Spleen (tissue), 11 donors: Measurements from ENCODE around the gene HSPD1. TPM values are rescaled to one million over a fixed set of nuclear protein-coding genes. Genes with fewer than 3 reads are reported as not detected.

Experiments
- DNase-seq: peaks from one replicate; pipeline ENCODE4 v3.0.0-alpha.2; 2020
- H3K27ac ChIP-seq, 8 donors: fragments of 200-600 bp; sonication (generic) in 7 of 8; 1 replicate in 4 of 8; 2 replicates in 4 of 8; pipeline versions ENCODE4 v1.5.0 to v1.8.0; 2016 to 2021; ENCODE audit warnings: inconsistent platforms in 4 of 8, mild to moderate bottlenecking in 4 of 8, moderate library complexity in 1 of 8
- H3K27me3 ChIP-seq, 7 donors: fragments of 200-600 bp; sonication (generic) in 6 of 7; replicated peaks in 1 of 7; 1 replicate in 4 of 7; 2 replicates in 3 of 7; pipeline versions ENCODE4 v1.5.0 to v1.8.0; 2016 to 2021; ENCODE audit warnings: inconsistent platforms in 3 of 7, mild to moderate bottlenecking in 1 of 7
- H3K36me3 ChIP-seq, 6 donors: fragments of 200-600 bp; sonication (generic) in 5 of 6; 1 replicate in 4 of 6; 2 replicates in 2 of 6; pipeline versions ENCODE4 v1.5.0 to v1.8.0; 2016 to 2021; ENCODE audit warnings: inconsistent platforms in 2 of 6
- H3K4me1 ChIP-seq, 6 donors: fragments of 200-600 bp; sonication (generic) in 5 of 6; 1 replicate in 3 of 6; 2 replicates in 3 of 6; pipeline versions ENCODE4 v1.5.0 to v1.8.0; 2016 to 2021; ENCODE audit warnings: inconsistent platforms in 3 of 6
- H3K4me3 ChIP-seq, 8 donors: fragments of 200-600 bp; sonication (generic) in 7 of 8; 1 replicate in 4 of 8; 2 replicates in 4 of 8; pipeline versions ENCODE4 v1.5.0 to v1.8.0; 2016 to 2021; ENCODE audit warnings: inconsistent platforms in 4 of 8, mild to moderate bottlenecking in 4 of 8, moderate library complexity in 2 of 8
- H3K9me3 ChIP-seq, 8 donors: fragments of 200-600 bp; sonication (generic) in 7 of 8; 1 replicate in 4 of 8; 2 replicates in 4 of 8; pipeline versions ENCODE4 v1.5.0 to v1.8.0; 2016 to 2021; ENCODE audit warnings: inconsistent platforms in 4 of 8
- POLR2A ChIP-seq, 3 donors: fragments of 450-650 bp; IDR thresholded peaks; one replicate each; pipeline ENCODE4 v1.5.1; 2017; ENCODE audit warnings: antibody characterized with exemption in 3 of 3, mild to moderate bottlenecking in 1 of 3
- POLR2AphosphoS5 ChIP-seq, 3 donors: sonication (generic); formaldehyde crosslinking; IDR thresholded peaks; one replicate each; pipeline ENCODE4 v1.5.1; 2017; ENCODE audit warnings: antibody characterized with exemption in 3 of 3
- WGBS, 5 donors: extraction: QIAGEN DNeasy Blood & Tissue Kit in 3 of 5; methylation state at CpG; one replicate each; pipeline versions ENCODE4 v1.1.5 to v1.1.7; 2013 to 2018; 5-methylcytosine and 5-hydroxymethylcytosine counted together
- intact Hi-C: fragments of 100-400 bp; cut with DNase I; formaldehyde crosslinking; loops from one replicate; pipeline ENCODE4 v1.15.0; 2023; ENCODE audit warnings: low total_unique reads
- polyA plus RNA-seq, 3 donors: library from polyadenylated mRNA; stranded (reverse); fragments of 200-250 nt; gene quantifications; one replicate each; pipeline ENCODE4 v1.2.1, GENCODE V29; 2013
- total RNA-seq, 7 donors: library from RNA; depleted of rRNA in 3 of 7; stranded (reverse); fragments of >200 nt in 3 of 7; fragmentation: NEBNext Ultra II Directional in 4 of 7; extraction: Animal tissue kit (Norgen Biotek cat#: 25700) in 4 of 7; gene quantifications; one replicate each; pipeline versions ENCODE4 v1.1.0 to v1.2.1, GENCODE V29; 2016 to 2021
- TF ChIP-seq, protein P1 (sequence below), 11 experiments: fragments of 200-600 bp in 7 of 11; fragments of 450-650 bp in 4 of 11; sonication (generic) in 4 of 11; IDR thresholded peaks in 8 of 11; conservative IDR thresholded peaks in 3 of 11; 1 replicate in 7 of 11; 2 replicates in 4 of 11; pipeline versions ENCODE4 v1.4.0 to v1.8.0; 2016 to 2021; ENCODE audit warnings: antibody characterized with exemption in 11 of 11, inconsistent platforms in 4 of 11, mild to moderate bottlenecking in 1 of 11
- donor health status: healthy with polysubstance abuse.
- donor health status: DM: no; HTN: no; CAD: no; lungs with moderate emphysema.
- donor health status: DM: no; HTN: no; CAD: no.
- donor health status: Bipolar disorder and iron deficiency.
- donor health status: healthy.
- donor health status: DM: no; HTN: no; CAD: no.
- donor health status: DM: yes; HTN: yes; CAD: no.

Gene HSPD1
- total and polyA plus RNA-seq, 10 donors = 75.2 to 202 (median 117) TPM

DNA sequence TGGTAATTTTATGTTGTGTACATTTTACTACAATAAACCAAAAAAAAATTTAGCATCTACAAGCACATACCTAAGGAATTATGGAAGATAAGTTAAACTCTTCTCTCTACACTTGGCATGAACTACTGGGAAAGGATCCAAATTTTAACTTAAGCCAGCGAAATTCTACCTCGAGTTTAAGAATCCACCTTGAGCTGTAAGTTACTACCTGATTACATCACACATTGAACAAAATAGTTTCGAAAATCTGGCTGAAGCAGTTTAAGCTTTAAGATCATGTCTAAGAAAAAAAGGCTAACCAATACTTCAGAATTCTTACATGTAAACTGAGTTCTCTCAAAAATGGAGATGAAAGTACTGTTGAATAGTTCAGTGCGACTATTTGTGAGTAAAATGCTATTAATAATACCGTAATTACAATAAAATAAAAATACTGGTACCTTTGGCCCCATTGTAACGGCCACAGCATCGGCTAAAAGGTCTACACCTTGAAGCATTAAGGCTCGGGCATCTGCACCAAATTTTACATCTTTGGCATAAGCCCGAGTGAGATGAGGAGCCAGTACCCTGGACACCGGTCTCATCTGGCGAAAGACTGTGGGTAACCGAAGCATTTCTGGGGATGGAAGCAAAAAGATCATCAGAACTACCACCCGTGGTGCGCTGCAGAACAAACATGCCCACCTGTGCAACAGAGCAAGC lies 1.3 kb downstream of the HSPD1 start:
- no peaks in the 10 kb centered on the region for H3K9me3 ChIP-seq
- no peak for TF ChIP-seq POLR2AphosphoS5 (IDR thresholded peaks at IDR 0.05)
- TF ChIP-seq, protein P1, sequence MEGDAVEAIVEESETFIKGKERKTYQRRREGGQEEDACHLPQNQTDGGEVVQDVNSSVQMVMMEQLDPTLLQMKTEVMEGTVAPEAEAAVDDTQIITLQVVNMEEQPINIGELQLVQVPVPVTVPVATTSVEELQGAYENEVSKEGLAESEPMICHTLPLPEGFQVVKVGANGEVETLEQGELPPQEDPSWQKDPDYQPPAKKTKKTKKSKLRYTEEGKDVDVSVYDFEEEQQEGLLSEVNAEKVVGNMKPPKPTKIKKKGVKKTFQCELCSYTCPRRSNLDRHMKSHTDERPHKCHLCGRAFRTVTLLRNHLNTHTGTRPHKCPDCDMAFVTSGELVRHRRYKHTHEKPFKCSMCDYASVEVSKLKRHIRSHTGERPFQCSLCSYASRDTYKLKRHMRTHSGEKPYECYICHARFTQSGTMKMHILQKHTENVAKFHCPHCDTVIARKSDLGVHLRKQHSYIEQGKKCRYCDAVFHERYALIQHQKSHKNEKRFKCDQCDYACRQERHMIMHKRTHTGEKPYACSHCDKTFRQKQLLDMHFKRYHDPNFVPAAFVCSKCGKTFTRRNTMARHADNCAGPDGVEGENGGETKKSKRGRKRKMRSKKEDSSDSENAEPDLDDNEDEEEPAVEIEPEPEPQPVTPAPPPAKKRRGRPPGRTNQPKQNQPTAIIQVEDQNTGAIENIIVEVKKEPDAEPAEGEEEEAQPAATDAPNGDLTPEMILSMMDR (IDR thresholded peaks at IDR 0.05 in 8 of 11, conservative IDR thresholded peaks at IDR 0.05 in 3 of 11) = no peak
- H3K4me3 ChIP-seq = peak overlapping the region; percentile 77 to 98 (median 86)
- H3K27ac ChIP-seq = peak overlapping the region in 7 of 8 donors; percentile 93 to 100 (median 97)
- H3K36me3 ChIP-seq = peaks cover 0 to 59% (median 29%) of the 10 kb centered on the region in 6 donors
- 11 to 19% (median 15%) methylated on average over 14 of the region's 14 CpGs for WGBS, 5 donors
- no peaks in the 10 kb centered on the region for H3K27me3 ChIP-seq
- intact Hi-C loops = no loop called here
- H3K4me1 ChIP-seq = peaks cover 39 to 73% (median 56%) of the 10 kb centered on the region in 6 donors
- DNase-seq = no peak

DNA sequence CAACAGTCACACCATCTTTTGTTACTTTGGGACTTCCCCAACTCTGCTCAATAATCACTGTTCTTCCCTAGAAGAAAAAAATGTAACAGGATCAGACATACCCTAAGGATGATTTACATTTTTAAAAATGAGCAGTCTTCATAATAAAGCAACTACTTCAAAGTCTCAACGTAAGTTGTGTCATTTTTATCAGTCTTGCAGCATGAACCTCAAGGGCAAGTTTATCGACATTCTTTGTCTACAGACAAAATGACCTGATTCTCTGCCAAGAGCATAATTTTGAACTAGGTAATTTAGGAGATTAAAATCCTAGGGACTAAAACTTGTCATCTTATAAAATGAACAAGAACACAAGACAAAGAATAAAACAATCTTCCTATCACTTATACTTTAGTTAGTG lies 2.3 kb downstream of the HSPD1 start:
- 36 to 50% (median 44%) methylated on average over 2 of the region's 2 CpGs for WGBS, 5 donors
- Histone ChIP-seq H3K27me3 (no peaks in the 10 kb centered on the region), H3K36me3 (peaks cover 0 to 61% (median 37%) of the 10 kb centered on the region in 6 donors), H3K4me1 (peaks cover 39 to 63% (median 47%) of the 10 kb centered on the region in 6 donors), H3K27ac (peak overlapping the region in 2 of 8 donors; percentile 97 to 98), H3K9me3 (no peaks in the 10 kb centered on the region), H3K4me3 (peak overlapping the region in 2 of 8 donors; percentile 77 to 98)
- TF ChIP-seq, protein P1 (IDR thresholded peaks at IDR 0.05 in 8 of 11, conservative IDR thresholded peaks at IDR 0.05 in 3 of 11) = no peak
- TF ChIP-seq POLR2A (IDR thresholded peaks at IDR 0.05) = no peak
- TF ChIP-seq POLR2AphosphoS5 (IDR thresholded peaks at IDR 0.05) = no peak
- intact Hi-C loops = no loop called here
- no peak for DNase-seq

DNA sequence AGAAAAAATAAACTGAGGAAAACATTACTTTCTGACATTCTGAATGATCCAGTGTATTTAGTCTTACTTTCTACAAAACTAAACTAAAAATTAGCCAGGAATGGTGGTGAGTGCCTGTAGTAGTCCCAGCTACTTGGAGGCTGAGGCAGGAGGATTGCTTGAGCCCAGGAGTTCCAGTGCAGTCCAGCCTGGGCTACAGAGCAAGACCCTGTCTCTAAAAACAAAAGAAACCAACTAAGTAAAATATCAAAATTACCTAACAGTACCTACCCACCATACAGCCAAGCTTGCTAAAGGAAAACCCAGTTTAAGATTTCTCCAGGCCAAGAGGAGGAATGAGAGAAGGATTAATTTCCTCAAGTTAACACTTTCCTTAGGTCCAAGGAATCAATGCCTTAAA lies 2.9 kb downstream of the HSPD1 start:
- H3K27me3 ChIP-seq = no peaks in the 10 kb centered on the region
- H3K4me3 ChIP-seq = no peak overlapping the region
- intact Hi-C loops = no loop called here
- peaks cover 4 to 62% (median 42%) of the 10 kb centered on the region in 6 donors for H3K36me3 ChIP-seq
- no peaks in the 10 kb centered on the region for H3K9me3 ChIP-seq
- TF ChIP-seq POLR2A (IDR thresholded peaks at IDR 0.05) (no peak), POLR2AphosphoS5 (IDR thresholded peaks at IDR 0.05) (no peak)
- TF ChIP-seq, protein P1 (IDR thresholded peaks at IDR 0.05 in 8 of 11, conservative IDR thresholded peaks at IDR 0.05 in 3 of 11) = no peak
- DNase-seq = no peak
- peaks cover 33 to 57% (median 40%) of the 10 kb centered on the region in 6 donors for H3K4me1 ChIP-seq
- H3K27ac ChIP-seq = no peak overlapping the region

DNA sequence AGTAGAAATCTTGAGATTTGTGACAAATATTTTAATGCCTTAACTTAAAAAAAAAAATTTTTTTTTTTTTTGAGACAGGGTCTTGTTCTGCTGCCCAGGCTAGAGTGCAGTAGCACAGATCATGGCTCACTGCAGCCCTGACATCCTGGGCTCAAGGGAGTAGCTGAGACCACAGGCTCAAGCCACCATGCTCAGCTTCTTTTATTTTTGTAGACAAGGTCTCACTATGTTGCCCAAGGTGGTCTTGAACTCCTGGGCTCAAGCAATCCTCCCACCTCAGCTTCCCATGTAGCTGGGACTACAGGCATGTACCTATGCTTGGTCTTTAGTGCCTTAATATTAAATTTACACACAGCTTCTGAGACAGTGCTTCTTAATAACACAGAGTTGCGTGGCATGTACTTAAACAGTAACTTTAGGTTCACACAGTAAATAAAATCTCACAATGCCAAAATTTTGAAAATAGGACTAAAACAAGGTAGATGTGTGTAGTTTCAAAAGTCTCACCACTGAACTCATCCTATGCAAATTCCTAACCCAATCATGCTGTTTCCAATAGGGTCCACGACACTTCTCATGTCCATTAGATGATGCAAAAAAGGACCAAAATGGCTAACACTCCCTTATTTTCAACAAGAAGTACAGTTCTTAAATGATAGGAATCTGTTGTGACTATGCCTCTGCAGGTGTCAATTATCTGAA lies 4.1 kb downstream of the HSPD1 start:
- H3K27me3 ChIP-seq = no peaks in the 10 kb centered on the region
- no peak for TF ChIP-seq POLR2A (IDR thresholded peaks at IDR 0.05)
- TF ChIP-seq, protein P1 (IDR thresholded peaks at IDR 0.05 in 8 of 11, conservative IDR thresholded peaks at IDR 0.05 in 3 of 11) = no peak
- no peak for TF ChIP-seq POLR2AphosphoS5 (IDR thresholded peaks at IDR 0.05)
- intact Hi-C loops = no loop called here
- no peaks in the 10 kb centered on the region for H3K9me3 ChIP-seq
- DNase-seq = no peak
- peaks cover 7 to 74% (median 53%) of the 10 kb centered on the region in 6 donors for H3K36me3 ChIP-seq
- H3K4me1 ChIP-seq = peaks cover 26 to 45% (median 32%) of the 10 kb centered on the region in 6 donors
- H3K27ac ChIP-seq = no peak overlapping the region
- H3K4me3 ChIP-seq = no peak overlapping the region
- WGBS, 5 donors = 84 to 93% (median 89%) methylated on average over 2 of the region's 2 CpGs
